Endothelial cell of umbilical vein (primary cell): Measurements from ENCODE around the gene RBFOX1. TPM values are rescaled to one million over a fixed set of nuclear protein-coding genes. Genes with fewer than 3 reads are reported as not detected.

Experiments
- BruUV-seq: library from RNA; stranded (reverse); fragments of 400-500 nt; replicated peaks from 2 replicates; lab custom pipeline; 2021; lab: Mats Ljungman, UMichigan
- CTCF ChIA-PET: fragments of 300-600, 350-600 bp; sonication (Branson Sonifier 250); formaldehyde crosslinking; loops from one replicate; lab custom pipeline; 2021; ENCODE audit warnings: antibody characterized with exemption, inconsistent platforms; lab: Charles Lee
- POLR2A ChIA-PET: fragments of 300-600, 350-600 bp; sonication (Branson Sonifier 250); formaldehyde crosslinking; loops from one replicate; lab custom pipeline; 2021; ENCODE audit warnings: antibody characterized with exemption, inconsistent platforms; lab: Charles Lee
- DNase-seq: peaks from one replicate; pipeline ENCODE4 v3.0.0-alpha.2; 2011; ENCODE audit warnings: low read depth, low spot score
- FAIRE-seq: peaks from 2 replicates; lab custom pipeline; 2011; peaks lifted over from hg19 to GRCh38; lab: Jason Lieb, UNC
- H2AFZ ChIP-seq: 2 replicates; pipeline ENCODE4 v1.6.0; 2012; ENCODE audit warnings: low read depth, low read length, control low read depth, inconsistent platforms
- H3K27ac ChIP-seq: 2 replicates; pipeline ENCODE4 v1.5.1; 2011; ENCODE audit warnings: low read depth, mild to moderate bottlenecking, control low read depth, low read length, moderate library complexity; ENCODE audit not compliant: insufficient read depth
- H3K27me3 ChIP-seq, 2 experiments: 2 replicates each; pipeline versions ENCODE4 v1.6.0 to v1.6.1; 2011; ENCODE audit warnings: low read length in 2 of 2, mixed read lengths in 1 of 2; ENCODE audit not compliant: control insufficient read depth in 2 of 2, insufficient read depth in 2 of 2
- H3K36me3 ChIP-seq, 2 experiments: 2 replicates in 1 of 2; 3 replicates in 1 of 2; pipeline ENCODE4 v1.5.1; 2011; ENCODE audit warnings: low read length in 2 of 2, mild to moderate bottlenecking in 1 of 2, moderate library complexity in 1 of 2; ENCODE audit not compliant: control insufficient read depth in 2 of 2, insufficient read depth in 2 of 2; ENCODE audit errors: extremely low read depth in 1 of 2
- H3K4me1 ChIP-seq: 3 replicates; pipeline ENCODE4 v1.5.1; 2011; ENCODE audit warnings: mild to moderate bottlenecking, low read length; ENCODE audit not compliant: control insufficient read depth, insufficient read depth; ENCODE audit errors: extremely low read depth
- H3K4me2 ChIP-seq: 2 replicates; pipeline ENCODE4 v1.6.1; 2011; ENCODE audit warnings: low read length, control low read depth, mixed read lengths; ENCODE audit not compliant: insufficient read depth
- H3K4me3 ChIP-seq, 3 experiments: fragments of 200-600 bp in 1 of 3; sonication (generic), shearing (Covaris generic) in 1 of 3; replicated peaks in 1 of 3; 2 replicates each; pipeline ENCODE4 v1.5.1; 2011 to 2016; ENCODE audit warnings: control low read depth in 3 of 3, low read length in 3 of 3, mild to moderate bottlenecking in 2 of 3, inconsistent platforms in 1 of 3, low read depth in 1 of 3, moderate library complexity in 1 of 3; ENCODE audit not compliant: insufficient read depth in 1 of 3
- H3K79me2 ChIP-seq: 2 replicates; pipeline ENCODE4 v1.6.0; 2012; ENCODE audit warnings: low read length, inconsistent platforms; ENCODE audit not compliant: control insufficient read depth, insufficient read depth
- H3K9ac ChIP-seq: replicated peaks from 2 replicates; pipeline ENCODE3; 2011; ENCODE audit warnings: low read length, control low read depth; ENCODE audit not compliant: insufficient read depth; ENCODE audit errors: extremely low read depth
- H3K9me1 ChIP-seq: replicated peaks from 3 replicates; pipeline ENCODE4 v1.6.0; 2011; ENCODE audit warnings: mild to moderate bottlenecking, low read length; ENCODE audit not compliant: control insufficient read depth, insufficient read depth; ENCODE audit errors: extremely low read depth
- H3K9me3 ChIP-seq: replicated peaks from 2 replicates; pipeline ENCODE4 v1.5.1; 2012; ENCODE audit warnings: low read length, inconsistent platforms; ENCODE audit not compliant: control insufficient read depth, insufficient read depth
- H4K20me1 ChIP-seq: replicated peaks from 2 replicates; pipeline ENCODE3; 2011; ENCODE audit warnings: mild to moderate bottlenecking, low read length; ENCODE audit not compliant: control insufficient read depth, insufficient read depth; ENCODE audit errors: extremely low read depth
- EZH2 ChIP-seq: IDR thresholded peaks from 2 replicates; pipeline ENCODE4 v1.6.1; 2012; ENCODE audit warnings: borderline replicate concordance, low read depth, mild to moderate bottlenecking, moderate library complexity, low read length, inconsistent platforms; ENCODE audit not compliant: severe bottlenecking
- dilution Hi-C: fragments of 300-500 bp; cut with MboI; formaldehyde crosslinking; loops from one replicate; pipeline ENCODE4 v1.15.0; 2019; ENCODE audit warnings: low sequenced_read_pairs; ENCODE audit not compliant: extremely low pct_ligation_motif_present
- intact Hi-C: fragments of 100-400 bp; cut with micrococcal nuclease; formaldehyde crosslinking; loops from one replicate; pipeline ENCODE4 v1.10.0; 2022
- polyA plus RNA-seq, 4 experiments: library from polyadenylated mRNA; depleted of rRNA in 3 of 4; stranded (reverse) in 3 of 4; unstranded in 1 of 4; fragments of >200 nt; gene quantifications; 2 replicates each; pipeline versions ENCODE4 v1.2.1 to v1.2.3, GENCODE V29; 2011 to 2012; ENCODE audit warnings: missing spikeins in 1 of 4
- total RNA-seq: library from RNA; stranded (reverse); gene quantifications from 2 replicates; pipeline ENCODE4 v1.2.3, GENCODE V29; 2021
- TF ChIP-seq, protein P1 (sequence below): IDR thresholded peaks from 2 replicates; pipeline ENCODE4 v1.6.1; 2011; ENCODE audit not compliant: insufficient read depth, insufficient read length

The RBFOX1 gene
- total and polyA plus RNA-seq, 2 donors (not counting 3 experiments of a cell fraction or from before 2014, with no cell fraction given): not detected

DNA sequence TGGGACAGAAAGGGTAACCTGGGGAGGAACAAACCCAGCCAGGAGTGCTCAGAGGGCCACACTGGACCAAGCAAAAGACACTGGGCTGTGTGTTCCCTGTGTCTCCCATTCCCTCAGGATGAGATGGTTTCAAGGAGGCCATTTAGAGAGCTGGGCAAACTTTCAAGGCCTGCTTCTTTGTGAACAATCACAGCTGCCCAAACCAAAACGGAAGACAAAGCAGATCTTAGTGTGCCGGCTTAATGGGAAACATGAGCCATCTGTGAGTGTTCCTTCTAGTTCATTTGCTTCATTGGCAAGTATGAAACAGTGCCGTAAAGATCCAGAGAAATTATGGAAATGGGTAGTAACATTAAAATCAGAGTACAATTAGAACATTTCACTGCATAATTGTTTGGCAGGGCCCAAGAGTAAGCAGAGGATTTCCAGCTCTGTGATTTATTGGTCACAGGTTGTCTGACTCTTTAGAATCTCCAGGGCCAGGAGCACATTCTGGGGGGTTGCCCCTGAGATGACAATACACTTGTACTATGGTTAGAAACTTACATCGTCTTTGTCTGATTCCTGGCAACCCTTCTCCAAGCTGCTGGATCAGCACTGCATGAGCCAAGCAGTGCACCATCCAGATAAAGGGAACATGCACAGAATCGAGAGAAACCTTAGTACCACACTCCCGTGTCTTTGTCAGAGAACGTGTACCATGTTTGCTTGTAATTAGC lies 412.1 kb downstream of the RBFOX1 start:
- POLR2A ChIA-PET: no interaction called here
- intact Hi-C loops: no loop called here
- no peak overlapping the region for H3K27ac ChIP-seq
- no peaks in the 10 kb centered on the region for H3K9me1 ChIP-seq
- no peaks in the 10 kb centered on the region for H3K79me2 ChIP-seq
- H2AFZ ChIP-seq: no peak overlapping the region
- FAIRE-seq (no peak), DNase-seq (no peak)
- H3K36me3 ChIP-seq: no peaks in the 10 kb centered on the region
- H3K4me2 ChIP-seq: no peak overlapping the region
- no peaks in the 10 kb centered on the region for H4K20me1 ChIP-seq
- H3K9ac ChIP-seq: no peak overlapping the region
- no peaks in the 10 kb centered on the region for H3K27me3 ChIP-seq
- TF ChIP-seq EZH2: no peak
- no peaks in the 10 kb centered on the region for H3K4me1 ChIP-seq
- no TSS peak for BruUV-seq
- CTCF ChIA-PET: no interaction called here
- dilution Hi-C loops: no loop called here
- H3K4me3 ChIP-seq: no peak overlapping the region
- H3K9me3 ChIP-seq: peaks cover 3% of the 10 kb centered on the region

DNA sequence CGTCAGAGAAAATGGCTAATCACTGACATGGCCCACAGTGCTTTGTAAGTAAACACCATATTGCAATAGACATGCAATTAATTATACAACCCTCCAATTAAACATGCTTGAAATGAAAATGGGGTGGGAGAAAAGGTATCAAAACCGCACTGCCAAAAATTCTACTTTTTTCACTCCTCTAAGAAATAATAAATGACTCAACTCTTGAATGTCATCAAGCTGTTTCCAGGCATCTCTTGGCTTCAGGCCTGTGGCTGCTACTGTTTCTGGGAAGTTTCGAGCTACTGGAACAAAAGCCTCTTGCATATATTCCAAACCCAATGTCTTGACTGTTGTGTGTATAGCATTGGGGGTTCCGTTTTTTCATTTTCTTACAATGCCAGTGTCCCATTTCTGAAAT lies 412.6 kb downstream of the RBFOX1 start:
- no peaks in the 10 kb centered on the region for H3K36me3 ChIP-seq
- POLR2A ChIA-PET: no interaction called here
- no peak overlapping the region for H3K9ac ChIP-seq
- H3K9me1 ChIP-seq: no peaks in the 10 kb centered on the region
- no peaks in the 10 kb centered on the region for H3K27me3 ChIP-seq
- BruUV-seq: no TSS peak
- CTCF ChIA-PET: no interaction called here
- FAIRE-seq: no peak
- DNase-seq: no peak
- no peak overlapping the region for H3K4me2 ChIP-seq
- no peak overlapping the region for H3K4me3 ChIP-seq
- H3K79me2 ChIP-seq: no peaks in the 10 kb centered on the region
- H3K9me3 ChIP-seq: peaks cover 6% of the 10 kb centered on the region
- TF ChIP-seq, protein P1, sequence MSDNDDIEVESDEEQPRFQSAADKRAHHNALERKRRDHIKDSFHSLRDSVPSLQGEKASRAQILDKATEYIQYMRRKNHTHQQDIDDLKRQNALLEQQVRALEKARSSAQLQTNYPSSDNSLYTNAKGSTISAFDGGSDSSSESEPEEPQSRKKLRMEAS: no peak
- TF ChIP-seq EZH2: no peak
- H4K20me1 ChIP-seq: no peaks in the 10 kb centered on the region
- H3K4me1 ChIP-seq: no peaks in the 10 kb centered on the region
- intact Hi-C loops: no loop called here
- no peak overlapping the region for H2AFZ ChIP-seq
- dilution Hi-C loops: no loop called here
- no peak overlapping the region for H3K27ac ChIP-seq
